Muscle of arm (tissue), 12 donors: Measurements from ENCODE around the gene PRKAR1B. TPM values are rescaled to one million over a fixed set of nuclear protein-coding genes. Genes with fewer than 3 reads are reported as not detected.
"Not testable (repeated sequence)": the region's sequence is repeated elsewhere in the genome, so short reads cannot be mapped to it uniquely, and the experiment has no call there.

ENCODE experiments used
- DNase-seq: peaks from one replicate; pipeline ENCODE4 v3.0.0-alpha.2; 2013
- polyA plus RNA-seq, 12 donors: library from polyadenylated mRNA; unstranded; fragments of 120-200 nt; gene quantifications; one replicate each; pipeline ENCODE4 v1.2.1, GENCODE V29; 2013; ENCODE audit not compliant: insufficient read length in 12 of 12

Gene PRKAR1B
- polyA plus RNA-seq, 12 donors, result 24.3 to 65.7 (median 26.8) TPM; not detected in 1

- no peak for DNase-seq
These were observed 54.2 kb downstream of the PRKAR1B start for GRCh38 chr7:672891-673290.

DNA sequence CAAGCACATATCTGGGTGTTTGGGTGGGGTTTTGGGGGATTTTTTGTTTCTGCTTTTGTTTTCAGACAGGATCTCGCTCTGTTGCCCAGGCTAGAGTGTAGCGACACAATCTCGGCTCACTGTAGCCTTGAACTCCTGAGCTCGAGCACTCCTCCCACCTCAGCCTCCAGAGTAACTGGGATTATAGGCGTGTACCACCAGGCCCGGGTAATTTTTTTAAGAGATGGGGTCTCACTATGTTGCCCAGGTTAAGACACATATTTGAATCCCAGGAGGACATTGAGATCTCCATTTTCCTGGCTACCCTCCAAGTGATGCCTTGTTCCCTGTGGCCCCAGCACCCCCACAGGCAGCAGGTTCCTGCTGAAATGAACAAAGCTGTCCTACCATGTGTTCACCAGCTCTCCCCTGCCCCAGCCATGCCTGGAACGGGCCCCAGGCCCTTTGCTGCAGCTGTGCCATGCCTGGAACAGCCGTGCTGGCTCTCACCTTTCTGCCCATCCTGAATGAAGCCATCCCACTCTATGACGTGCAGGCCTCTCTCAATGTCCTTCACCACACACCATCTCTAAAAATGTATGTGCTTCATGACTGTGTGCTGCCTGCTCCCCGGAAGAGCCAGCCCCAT is 55.6 kb downstream of the PRKAR1B start:
- no peak for DNase-seq

DNA sequence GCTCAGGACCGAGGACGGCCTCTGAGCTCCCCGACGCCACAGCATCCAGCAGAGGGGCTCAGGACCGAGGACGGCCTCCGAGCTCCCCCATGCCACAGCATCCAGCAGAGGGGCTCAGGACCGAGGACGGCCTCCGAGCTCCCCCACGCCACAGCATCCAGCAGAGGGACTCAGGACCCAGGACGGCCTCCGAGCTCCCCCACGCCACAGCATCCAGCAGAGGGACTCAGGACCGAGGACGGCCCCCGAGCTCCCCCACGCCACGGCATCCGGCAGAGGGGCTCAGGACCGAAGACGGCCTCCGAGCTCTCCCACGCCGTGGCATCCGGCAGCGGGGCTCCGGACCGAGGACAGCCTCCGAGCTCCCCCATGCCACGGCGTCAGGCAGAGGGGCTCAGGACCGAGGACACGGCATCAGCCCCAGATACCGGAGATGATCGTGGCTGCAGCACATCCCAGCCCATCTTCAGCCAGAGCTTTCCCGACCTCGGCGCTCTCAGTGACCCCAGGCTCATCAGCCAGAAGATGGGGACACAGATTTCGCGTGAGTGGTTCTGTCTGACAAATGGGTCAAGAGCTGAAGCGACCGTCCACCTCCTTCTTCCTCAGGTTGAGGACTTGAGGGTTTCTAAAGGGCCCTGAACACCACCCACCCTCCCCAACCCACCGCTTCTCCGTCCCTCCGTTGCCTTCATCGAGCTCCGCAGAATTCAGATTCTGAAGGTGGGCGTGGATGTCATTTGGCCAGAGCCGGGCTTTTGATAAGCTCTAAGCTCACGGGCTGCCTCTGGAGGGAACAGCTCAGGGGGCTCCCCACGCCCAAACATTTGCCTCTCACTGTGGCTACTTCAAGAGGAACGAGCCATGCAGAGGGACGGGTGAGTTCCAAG is 56.3 kb downstream of the PRKAR1B start:
- DNase-seq, result no peak

GRCh38 chr7:668958-669357 is 58.1 kb downstream of the PRKAR1B start:
- no peak for DNase-seq

GRCh38 chr7:668139-668931 is 58.7 kb downstream of the PRKAR1B start:
- DNase-seq, result peak; percentile 89

GRCh38 chr7:666454-667292 is 60.4 kb downstream of the PRKAR1B start:
- no peak for DNase-seq

DNA sequence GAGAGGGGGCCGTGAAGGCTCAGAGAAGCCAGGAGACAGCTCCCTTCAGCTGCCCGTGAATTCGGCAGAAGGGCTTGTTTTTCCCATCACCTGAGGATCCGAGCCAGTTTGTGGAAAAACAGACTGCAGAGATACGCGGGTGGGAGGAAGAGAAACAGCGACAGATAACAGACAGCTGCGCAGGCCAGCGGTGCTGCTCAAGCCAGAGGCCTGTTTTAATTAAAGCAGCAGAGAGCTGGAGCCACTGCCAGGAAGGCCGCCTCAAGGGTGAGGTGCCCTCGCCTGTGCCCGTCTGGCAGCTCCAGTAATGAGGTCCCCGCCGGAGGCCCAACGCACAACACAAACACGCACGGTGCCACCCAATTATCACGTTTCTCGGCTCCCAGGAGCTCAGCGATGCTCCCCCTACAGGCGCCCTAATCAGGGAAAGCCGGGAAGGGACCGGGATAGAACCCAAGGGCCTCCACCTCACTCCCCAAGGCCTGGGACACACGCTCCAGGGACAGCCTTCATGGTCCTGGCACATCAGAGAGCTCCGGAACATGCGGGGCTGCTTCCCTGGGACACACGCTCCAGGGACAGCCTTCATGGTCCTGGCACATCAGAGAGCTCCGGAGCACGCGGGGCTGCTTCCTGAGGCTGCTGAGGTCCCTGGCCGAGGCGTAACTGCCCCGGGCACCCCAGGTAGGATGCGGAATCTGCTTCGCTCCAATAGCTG is 61.2 kb downstream of the PRKAR1B start:
- peak; percentile 32 for DNase-seq

GRCh38 chr7:664997-665735 is 61.9 kb downstream of the PRKAR1B start:
- peak; percentile 53 for DNase-seq

DNA sequence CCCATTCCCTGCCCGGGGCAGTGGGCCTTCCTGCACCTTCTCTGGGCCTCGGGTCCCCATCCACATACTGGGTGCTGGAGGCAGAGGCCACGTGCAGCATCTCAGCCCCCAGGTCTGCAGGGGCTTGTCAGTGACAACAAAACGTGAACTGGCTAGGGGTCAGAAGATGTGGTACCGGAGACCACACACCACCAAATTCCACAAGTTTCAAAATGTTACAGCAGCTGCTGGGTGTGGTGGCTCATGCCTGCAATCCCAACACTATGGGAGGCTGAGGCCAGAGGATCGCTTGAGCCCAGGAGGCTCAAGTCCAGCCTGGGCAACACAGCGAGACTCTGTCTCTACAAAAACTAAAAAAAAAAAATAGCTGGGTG is 62.7 kb downstream of the PRKAR1B start:
- DNase-seq, result no peak

- no peak for DNase-seq
These were observed 64.5 kb downstream of the PRKAR1B start for GRCh38 chr7:662576-662975.

- DNase-seq, result no peak
These were observed 67.1 kb downstream of the PRKAR1B start for GRCh38 chr7:659996-660395.

DNA sequence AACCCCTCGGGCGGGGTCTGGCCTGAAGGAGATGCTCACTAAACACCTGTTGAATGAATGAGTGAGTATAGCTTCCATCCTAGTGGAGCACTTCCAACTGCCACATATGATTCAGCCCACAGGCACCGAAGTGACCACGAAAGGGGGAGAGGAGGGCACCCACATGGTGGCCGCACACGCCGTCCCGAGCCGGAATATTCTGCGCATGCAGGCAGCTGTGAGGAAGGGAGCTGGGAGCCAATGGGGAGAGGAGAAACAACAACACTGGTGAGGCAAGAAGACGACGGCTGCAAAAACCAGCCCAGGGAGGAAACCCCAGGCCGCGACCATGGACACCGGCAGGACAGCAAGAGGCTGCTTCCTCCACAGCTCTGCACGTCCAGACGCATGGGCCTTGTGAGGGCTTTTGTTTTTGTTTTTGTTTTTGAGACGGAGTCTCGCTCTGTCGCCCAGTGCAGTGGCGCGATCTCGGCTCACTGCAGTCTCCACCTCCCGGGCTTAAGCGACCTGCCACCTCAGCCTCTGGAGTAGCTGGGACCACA is 67.7 kb downstream of the PRKAR1B start:
- no peak for DNase-seq

- DNase-seq, result peak; percentile 36
These were observed 69.4 kb downstream of the PRKAR1B start for GRCh38 chr7:657565-658119.

GRCh38 chr7:657010-657409 is 70.1 kb downstream of the PRKAR1B start:
- DNase-seq, result not testable (repeated sequence)

- DNase-seq, result no peak
These were observed 71.3 kb downstream of the PRKAR1B start for GRCh38 chr7:655758-656157.

DNA sequence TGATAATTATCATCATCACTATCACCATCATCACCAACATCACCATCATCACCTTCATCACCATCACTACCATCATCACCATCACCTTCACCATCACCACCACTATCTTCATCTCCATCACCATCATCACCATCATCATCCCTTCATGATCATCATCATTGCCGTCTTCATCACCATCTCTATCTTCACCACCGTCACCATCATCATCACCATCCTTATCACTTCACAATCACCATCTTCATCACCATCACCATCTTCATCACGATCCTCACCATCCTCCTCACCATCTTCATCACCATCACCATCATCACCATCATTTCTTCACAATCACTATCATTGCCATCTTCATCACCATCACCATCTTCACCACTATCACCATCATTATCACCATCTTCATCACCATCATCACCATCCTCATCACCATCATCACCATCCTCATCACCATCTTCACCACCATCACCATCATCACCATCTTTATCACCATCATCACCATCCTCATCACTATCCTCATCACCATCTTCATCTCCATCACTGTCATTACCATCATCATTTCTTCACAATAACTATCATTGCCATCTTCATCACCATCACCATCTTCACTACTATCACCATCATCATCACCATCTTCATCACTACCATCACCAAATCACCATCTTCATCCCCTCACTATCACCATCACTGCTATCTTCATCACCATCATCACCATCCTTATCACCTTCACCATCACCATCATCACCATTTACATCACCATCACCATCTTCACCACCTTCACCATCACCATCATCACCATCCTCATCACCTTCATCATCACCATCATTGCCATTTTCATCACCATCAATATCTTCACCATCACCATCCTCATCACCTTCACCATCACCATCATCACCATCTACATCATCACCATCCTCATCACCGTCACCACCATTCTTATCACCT is 73.0 kb downstream of the PRKAR1B start:
- DNase-seq, result no peak

GRCh38 chr7:652881-653280 is 74.2 kb downstream of the PRKAR1B start:
- no peak for DNase-seq

DNA sequence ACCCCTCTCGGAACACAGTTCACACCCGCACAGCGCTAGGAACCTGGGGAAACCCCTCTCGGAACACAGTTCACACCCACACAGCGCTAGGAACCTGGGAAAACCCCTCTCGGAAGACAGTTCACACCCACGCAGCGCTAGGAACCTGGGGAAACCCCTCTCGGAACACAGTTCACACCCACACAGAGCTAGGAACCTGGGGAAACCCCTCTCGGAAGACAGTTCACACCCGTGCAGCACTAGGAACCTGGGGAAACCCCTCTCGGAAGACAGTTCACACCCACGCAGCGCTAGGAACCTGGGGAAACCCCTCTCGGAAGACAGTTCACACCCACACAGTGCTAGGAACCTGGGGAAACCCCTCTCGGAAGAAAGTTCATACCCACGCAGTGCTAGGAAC is 74.9 kb downstream of the PRKAR1B start:
- not testable (repeated sequence) for DNase-seq
